Mesendoderm (in vitro differentiated cells): ENCODE results near the gene FOXN4.

Source experiments
- DNase-seq: peaks from one replicate; pipeline ENCODE4 v3.0.0; 2013
- H2AK5ac ChIP-seq: 2 replicates; pipeline ENCODE4 v1.6.1; 2013; ENCODE audit warnings: low read length, inconsistent platforms
- H2BK120ac ChIP-seq: 2 replicates; pipeline ENCODE4 v1.6.1; 2013; ENCODE audit warnings: low read depth, mild to moderate bottlenecking, low read length, moderate library complexity, mixed read lengths
- H2BK15ac ChIP-seq: replicated peaks from 2 replicates; pipeline ENCODE4 v1.6.1; 2013; ENCODE audit warnings: low read depth, mild to moderate bottlenecking, moderate library complexity
- H2BK5ac ChIP-seq: 2 replicates; pipeline ENCODE4 v1.6.1; 2013; ENCODE audit warnings: low read length, inconsistent platforms
- H3K18ac ChIP-seq: 2 replicates; pipeline ENCODE4 v1.6.1; 2013; ENCODE audit warnings: mild to moderate bottlenecking, low read length, mixed read lengths
- H3K23ac ChIP-seq: one replicate; pipeline ENCODE4 v1.6.1; 2013; ENCODE audit warnings: low read length
- H3K27ac ChIP-seq: 2 replicates; pipeline ENCODE4 v1.5.1; 2013; ENCODE audit warnings: low read depth, mild to moderate bottlenecking, inconsistent platforms, low read length, moderate library complexity
- H3K27me3 ChIP-seq: 2 replicates; pipeline ENCODE4 v1.6.1; 2013; ENCODE audit warnings: low read length, control low read depth, mild to moderate bottlenecking, inconsistent platforms; ENCODE audit not compliant: insufficient read depth, poor library complexity
- H3K36me3 ChIP-seq: 2 replicates; pipeline ENCODE4 v1.6.1; 2013; ENCODE audit warnings: low read length, inconsistent platforms; ENCODE audit not compliant: control insufficient read depth, insufficient read depth
- H3K4ac ChIP-seq: one replicate; pipeline ENCODE4 v1.6.1; 2013; ENCODE audit warnings: low read depth, mild to moderate bottlenecking, low read length, moderate library complexity
- H3K4me1 ChIP-seq: 2 replicates; pipeline ENCODE4 v1.6.1; 2013; ENCODE audit warnings: low read depth, low read length, inconsistent platforms; ENCODE audit not compliant: control insufficient read depth
- H3K4me2 ChIP-seq: 2 replicates; pipeline ENCODE4 v1.6.1; 2013; ENCODE audit warnings: low read length
- H3K4me3 ChIP-seq: 2 replicates; pipeline ENCODE4 v1.5.1; 2013; ENCODE audit warnings: mild to moderate bottlenecking, low read length
- H3K56ac ChIP-seq: one replicate; pipeline ENCODE4 v1.6.1; 2013; ENCODE audit warnings: low read length
- H3K79me1 ChIP-seq: 2 replicates; pipeline ENCODE4 v1.6.1; 2013; ENCODE audit warnings: low read length, inconsistent platforms
- H3K79me2 ChIP-seq: 2 replicates; pipeline ENCODE4 v1.6.1; 2013; ENCODE audit warnings: mild to moderate bottlenecking, low read length; ENCODE audit not compliant: control insufficient read depth, insufficient read depth
- H3K9ac ChIP-seq: 2 replicates; pipeline ENCODE4 v1.6.1; 2013; ENCODE audit warnings: low read length, inconsistent platforms
- H4K5ac ChIP-seq: one replicate; pipeline ENCODE4 v1.6.1; 2013; ENCODE audit warnings: low read length
- H4K8ac ChIP-seq: one replicate; pipeline ENCODE4 v1.6.1; 2013; ENCODE audit warnings: low read depth, mild to moderate bottlenecking, control low read depth, low read length, moderate library complexity
- WGBS: extraction: QIAGEN DNeasy Blood & Tissue Kit; methylation state at CpG from one replicate; pipeline ENCODE4 v1.1.7; 2013; ENCODE audit warnings: low lambda C conversion rate, missing lambda C conversion rate; ENCODE audit not compliant: insufficient coverage; ENCODE audit errors: extremely low coverage; 5-methylcytosine and 5-hydroxymethylcytosine counted together

Gene FOXN4

DNA sequence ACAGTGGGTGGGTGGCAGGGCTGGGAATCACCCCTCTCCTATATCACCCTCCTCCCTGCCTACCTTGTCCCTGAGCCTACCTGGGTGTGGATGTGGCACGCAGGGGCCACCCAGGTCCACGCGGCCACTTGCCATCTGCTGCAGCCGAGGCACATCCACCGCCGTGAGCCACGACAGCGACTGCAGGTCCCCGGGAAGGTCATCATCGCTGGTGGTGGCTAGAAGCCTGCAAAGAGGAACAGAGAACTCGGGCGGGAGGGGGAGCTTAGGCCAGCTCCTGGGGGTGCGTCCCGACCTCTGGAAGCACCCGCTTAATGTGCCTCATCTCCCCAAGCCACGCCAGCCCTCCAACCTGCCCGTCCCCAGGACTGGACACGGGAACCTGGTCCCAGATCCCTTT is 19.0 kb downstream of the FOXN4 start:
- H3K4ac ChIP-seq: no peak overlapping the region
- H2AK5ac ChIP-seq: no peak overlapping the region
- no peak overlapping the region for H3K27ac ChIP-seq
- H3K18ac ChIP-seq: no peak overlapping the region
- H4K5ac ChIP-seq: no peak overlapping the region
- no peaks in the 10 kb centered on the region for H3K79me2 ChIP-seq
- H2BK120ac ChIP-seq: no peak overlapping the region
- H2BK15ac ChIP-seq: no peak overlapping the region
- H3K4me2 ChIP-seq: no peak overlapping the region
- H3K79me1 ChIP-seq: no peaks in the 10 kb centered on the region
- H3K4me3 ChIP-seq: no peak overlapping the region
- H3K9ac ChIP-seq: no peak overlapping the region
- WGBS: no CpG with 5 or more reads among the region's 18 CpGs
- H3K4me1 ChIP-seq: peaks cover 2% of the 10 kb centered on the region
- H4K8ac ChIP-seq: no peak overlapping the region
- H3K23ac ChIP-seq: no peak overlapping the region
- DNase-seq: no peak
- H3K36me3 ChIP-seq: no peaks in the 10 kb centered on the region
- H3K27me3 ChIP-seq: no peaks in the 10 kb centered on the region
- H2BK5ac ChIP-seq: no peak overlapping the region
- no peak overlapping the region for H3K56ac ChIP-seq

DNA sequence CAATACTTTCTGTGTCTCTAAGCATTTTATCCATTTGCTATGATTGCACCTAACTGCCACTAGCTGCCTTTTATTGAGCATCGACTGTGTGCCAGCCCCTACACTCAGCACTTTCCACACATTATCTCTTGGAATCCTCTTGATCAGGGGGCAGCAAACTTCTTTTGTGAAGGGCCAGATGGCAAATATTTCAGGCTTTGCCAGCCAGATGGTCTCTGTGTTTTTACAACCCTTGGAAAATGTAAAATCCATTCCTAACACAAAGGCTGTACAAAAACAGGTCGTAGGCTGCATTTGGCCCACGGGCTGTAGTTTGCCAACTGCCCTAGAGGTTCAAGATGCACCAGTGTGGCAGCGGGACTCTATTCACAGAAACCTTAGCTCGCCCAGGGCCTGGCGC is 19.5 kb downstream of the FOXN4 start:
- Histone ChIP-seq H3K9ac (no peak overlapping the region), H3K36me3 (no peaks in the 10 kb centered on the region), H3K27ac (no peak overlapping the region), H3K4ac (no peak overlapping the region), H2BK120ac (no peak overlapping the region), H3K4me1 (peaks cover 2% of the 10 kb centered on the region), H2AK5ac (no peak overlapping the region), H3K4me3 (no peak overlapping the region), H3K79me2 (no peaks in the 10 kb centered on the region), H4K8ac (no peak overlapping the region), H3K18ac (no peak overlapping the region), H3K56ac (no peak overlapping the region), H4K5ac (no peak overlapping the region), H3K4me2 (no peak overlapping the region), H3K79me1 (no peaks in the 10 kb centered on the region), H3K23ac (no peak overlapping the region), H3K27me3 (no peaks in the 10 kb centered on the region), H2BK5ac (no peak overlapping the region), H2BK15ac (no peak overlapping the region)
- no peak for DNase-seq
- no CpG with 5 or more reads among the region's 6 CpGs for WGBS

DNA sequence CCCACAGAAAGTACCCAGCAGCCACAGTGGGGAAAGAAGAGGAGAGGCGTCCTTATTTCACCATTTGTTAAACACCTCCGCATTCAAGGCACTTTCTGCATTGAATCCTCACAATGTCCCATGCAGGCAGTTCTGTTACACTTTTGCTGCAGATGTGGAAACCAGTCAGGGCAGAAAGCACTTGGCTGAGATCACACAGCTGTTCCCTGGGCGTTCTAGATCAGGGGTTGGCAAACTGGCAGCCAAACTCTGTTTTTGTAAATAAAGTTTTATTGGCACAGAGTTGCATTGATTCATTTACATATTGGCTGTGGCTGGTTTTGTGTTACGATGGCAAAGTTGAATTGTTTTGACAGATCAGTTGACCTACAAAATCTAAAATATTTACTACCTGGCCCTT is 20.1 kb downstream of the FOXN4 start:
- Histone ChIP-seq H3K27me3 (no peaks in the 10 kb centered on the region), H3K9ac (no peak overlapping the region), H2BK15ac (no peak overlapping the region), H3K4ac (no peak overlapping the region), H3K18ac (no peak overlapping the region), H3K4me3 (no peak overlapping the region), H3K4me2 (no peak overlapping the region), H2AK5ac (no peak overlapping the region), H4K5ac (no peak overlapping the region), H3K36me3 (no peaks in the 10 kb centered on the region), H3K4me1 (peaks cover 2% of the 10 kb centered on the region), H3K56ac (no peak overlapping the region), H3K23ac (no peak overlapping the region), H4K8ac (no peak overlapping the region), H3K27ac (no peak overlapping the region), H2BK5ac (no peak overlapping the region), H3K79me1 (no peaks in the 10 kb centered on the region), H2BK120ac (no peak overlapping the region), H3K79me2 (no peaks in the 10 kb centered on the region)
- no peak for DNase-seq
- no CpG with 5 or more reads among the region's 4 CpGs for WGBS

DNA sequence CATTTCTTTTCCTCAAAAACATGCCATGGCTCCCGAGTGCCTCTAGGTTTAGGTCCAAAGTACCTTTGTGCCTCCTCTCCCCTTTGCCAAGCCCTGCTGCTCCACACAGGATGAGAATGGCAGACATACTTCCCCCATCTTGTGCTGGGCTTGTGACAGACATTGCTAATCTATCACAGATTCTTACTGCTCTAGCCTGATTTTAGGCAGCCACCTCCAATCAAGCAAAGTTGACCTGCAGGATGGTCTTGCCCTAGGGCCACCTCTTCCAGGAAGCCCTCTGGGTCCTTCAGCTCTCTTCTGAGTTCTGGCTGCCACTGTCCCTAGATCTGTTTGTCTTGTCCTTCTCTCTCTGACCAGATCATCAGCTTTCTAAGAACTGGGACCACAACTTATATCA is 20.5 kb downstream of the FOXN4 start:
- no peak overlapping the region for H3K4me3 ChIP-seq
- no peak overlapping the region for H3K23ac ChIP-seq
- H3K36me3 ChIP-seq: no peaks in the 10 kb centered on the region
- no peaks in the 10 kb centered on the region for H3K27me3 ChIP-seq
- no peak overlapping the region for H3K4ac ChIP-seq
- H2BK120ac ChIP-seq: no peak overlapping the region
- H4K5ac ChIP-seq: no peak overlapping the region
- H2BK15ac ChIP-seq: no peak overlapping the region
- peak; percentile 63 for DNase-seq
- H3K79me2 ChIP-seq: no peaks in the 10 kb centered on the region
- H3K27ac ChIP-seq: no peak overlapping the region
- H3K9ac ChIP-seq: no peak overlapping the region
- no peak overlapping the region for H3K18ac ChIP-seq
- H4K8ac ChIP-seq: no peak overlapping the region
- peaks cover 2% of the 10 kb centered on the region for H3K4me1 ChIP-seq
- WGBS: no CpG with 5 or more reads among the region's 1 CpG
- H2AK5ac ChIP-seq: no peak overlapping the region
- no peaks in the 10 kb centered on the region for H3K79me1 ChIP-seq
- H3K4me2 ChIP-seq: no peak overlapping the region
- no peak overlapping the region for H2BK5ac ChIP-seq
- no peak overlapping the region for H3K56ac ChIP-seq

DNA sequence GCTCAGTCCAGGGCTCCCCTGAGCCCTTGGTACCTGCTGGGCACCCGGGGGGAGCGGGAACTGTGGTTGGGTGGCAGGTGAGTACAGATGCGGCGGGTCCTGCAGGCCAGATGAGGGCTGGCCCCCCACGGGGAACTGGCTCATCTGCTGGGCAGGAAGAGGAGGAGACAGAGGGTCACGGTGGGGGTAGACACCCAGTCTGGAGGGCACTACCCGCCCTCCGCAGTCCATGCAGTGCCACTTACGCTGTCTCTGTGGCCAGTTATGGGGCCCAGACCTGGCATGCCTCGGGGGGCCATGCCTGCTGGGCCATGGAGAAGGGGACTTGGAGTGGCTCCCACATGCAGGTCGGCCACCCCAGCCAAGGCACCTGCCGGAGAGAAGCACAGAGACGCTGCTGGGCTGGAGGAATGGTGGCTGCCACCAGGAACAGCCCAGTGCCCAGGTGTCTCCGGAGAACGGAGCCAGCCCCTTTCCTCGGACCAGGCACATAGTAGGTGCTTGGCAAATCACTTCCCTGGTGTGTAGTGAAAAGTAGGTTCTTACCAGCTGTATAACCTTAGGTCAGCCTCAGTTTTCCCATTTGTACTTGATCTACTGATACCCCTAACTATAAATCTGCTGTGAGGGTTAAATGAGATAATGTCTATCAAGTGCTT is 21.1 kb downstream of the FOXN4 start:
- Histone ChIP-seq H3K27me3 (no peaks in the 10 kb centered on the region), H2BK15ac (no peak overlapping the region), H2BK120ac (no peak overlapping the region), H3K9ac (no peak overlapping the region), H4K5ac (no peak overlapping the region), H3K18ac (no peak overlapping the region), H3K79me2 (no peaks in the 10 kb centered on the region), H3K4me2 (no peak overlapping the region), H3K4me1 (peaks cover 2% of the 10 kb centered on the region), H2AK5ac (no peak overlapping the region), H3K4ac (no peak overlapping the region), H2BK5ac (no peak overlapping the region), H3K36me3 (no peaks in the 10 kb centered on the region), H3K56ac (no peak overlapping the region), H3K79me1 (no peaks in the 10 kb centered on the region), H3K4me3 (no peak overlapping the region), H3K27ac (no peak overlapping the region), H3K23ac (no peak overlapping the region), H4K8ac (no peak overlapping the region)
- WGBS: no CpG with 5 or more reads among the region's 16 CpGs
- DNase-seq: no peak

DNA sequence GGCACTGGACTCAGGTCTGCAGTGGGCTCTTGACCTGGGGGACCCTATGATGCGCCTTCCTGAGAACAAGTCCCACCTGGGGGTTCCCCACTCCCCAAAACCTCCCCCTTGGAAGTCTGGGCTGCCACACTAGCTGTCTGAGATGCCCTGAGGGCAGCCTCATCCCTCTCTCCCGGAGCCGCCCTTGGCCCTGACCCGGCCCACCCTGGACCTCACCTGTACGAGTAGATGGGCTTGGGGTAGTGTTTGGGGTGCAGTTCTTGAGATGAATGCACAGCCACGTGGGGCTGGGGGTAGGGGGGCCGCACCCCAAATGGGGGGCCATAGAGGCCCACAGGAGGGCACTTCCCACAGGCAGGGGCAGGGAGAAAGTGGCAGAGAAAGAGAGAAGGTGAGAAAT is 21.9 kb downstream of the FOXN4 start:
- Histone ChIP-seq H4K5ac (no peak overlapping the region), H3K18ac (no peak overlapping the region), H2BK15ac (no peak overlapping the region), H2BK5ac (no peak overlapping the region), H3K79me2 (no peaks in the 10 kb centered on the region), H3K36me3 (no peaks in the 10 kb centered on the region), H3K4me2 (no peak overlapping the region), H3K4me3 (no peak overlapping the region), H3K4me1 (peaks cover 2% of the 10 kb centered on the region), H3K27ac (no peak overlapping the region), H3K23ac (no peak overlapping the region), H3K9ac (no peak overlapping the region), H3K4ac (no peak overlapping the region), H3K79me1 (no peaks in the 10 kb centered on the region), H2BK120ac (no peak overlapping the region), H2AK5ac (no peak overlapping the region), H3K56ac (no peak overlapping the region), H4K8ac (no peak overlapping the region), H3K27me3 (no peaks in the 10 kb centered on the region)
- no peak for DNase-seq
- WGBS: no CpG with 5 or more reads among the region's 7 CpGs
